CD4-positive, CD25-positive, alpha-beta regulatory T cell (primary cell): Measurements from ENCODE around the gene GNB1. TPM values are rescaled to one million over a fixed set of nuclear protein-coding genes. Genes with fewer than 3 reads are reported as not detected.
A peak's percentile ranks its signal among the peaks of the same experiment; 100 is the strongest.
"Not testable (repeated sequence)": the region's sequence is repeated elsewhere in the genome, so short reads cannot be mapped to it uniquely, and the experiment has no call there.

Experiments used
- ATAC-seq, 2 donors: fragments of 150-1000 bp; cut with Tn5 transposase; one replicate each; pipeline ENCODE4 v1.10.0; 2021; ENCODE audit warnings: low read depth in 2 of 2, moderate number of reproducible peaks in 2 of 2, moderate library complexity in 1 of 2
- DNase-seq, 3 donors: peaks; one replicate each; pipeline versions ENCODE4 v3.0.0 to v3.0.0-alpha.2; 2012 to 2022; ENCODE audit warnings: mixed read lengths in 1 of 3
- H3K27ac ChIP-seq: one replicate; pipeline ENCODE4 v1.7.0; 2013; ENCODE audit warnings: mild to moderate bottlenecking, low read length; ENCODE audit not compliant: insufficient read depth, poor library complexity, severe bottlenecking
- H3K27me3 ChIP-seq: one replicate; pipeline ENCODE4 v1.7.0; 2013; ENCODE audit warnings: low read length; ENCODE audit not compliant: control insufficient read depth, insufficient read depth
- H3K36me3 ChIP-seq: one replicate; pipeline ENCODE4 v1.7.0; 2013; ENCODE audit warnings: mild to moderate bottlenecking, low read length, moderate library complexity; ENCODE audit not compliant: control insufficient read depth, insufficient read depth
- H3K4me1 ChIP-seq: 2 replicates; pipeline ENCODE4 v1.7.0; 2013; ENCODE audit warnings: mild to moderate bottlenecking, low read length; ENCODE audit not compliant: insufficient read depth, control insufficient read depth, poor library complexity, severe bottlenecking
- H3K4me3 ChIP-seq: one replicate; pipeline ENCODE4 v1.7.0; 2013; ENCODE audit warnings: low read depth, mild to moderate bottlenecking, low read length, moderate library complexity
- H3K9me3 ChIP-seq, 2 experiments: 1 replicate in 1 of 2; 2 replicates in 1 of 2; pipeline ENCODE4 v1.7.0; 2013; ENCODE audit warnings: low read length in 2 of 2, mild to moderate bottlenecking in 1 of 2, moderate library complexity in 1 of 2; ENCODE audit not compliant: control insufficient read depth in 2 of 2
- H3K27ac Mint-ChIP-seq, 3 donors: one replicate each; pipeline ENCODE4 v1.8.0; 2020 to 2022; ENCODE audit warnings: mild to moderate bottlenecking in 3 of 3, mixed read lengths in 3 of 3, moderate library complexity in 2 of 3
- H3K27me3 Mint-ChIP-seq: one replicate; pipeline ENCODE4 v1.8.0; 2022; ENCODE audit warnings: mild to moderate bottlenecking, mixed read lengths
- H3K36me3 Mint-ChIP-seq: one replicate; pipeline ENCODE4 v1.8.0; 2020; ENCODE audit warnings: mixed read lengths
- H3K4me1 Mint-ChIP-seq, 4 donors: one replicate each; pipeline ENCODE4 v1.8.0; 2020 to 2022; ENCODE audit warnings: mixed read lengths in 4 of 4, mild to moderate bottlenecking in 1 of 4
- H3K4me3 Mint-ChIP-seq, 4 donors: one replicate each; pipeline ENCODE4 v1.8.0; 2020 to 2022; ENCODE audit warnings: mild to moderate bottlenecking in 4 of 4, mixed read lengths in 4 of 4, moderate library complexity in 3 of 4
- H3K9me3 Mint-ChIP-seq, 7 donors: one replicate each; pipeline ENCODE4 v1.8.0; 2020 to 2022; ENCODE audit warnings: mixed read lengths in 7 of 7, mild to moderate bottlenecking in 3 of 7, moderate library complexity in 2 of 7
- polyA plus RNA-seq, 4 donors: library from polyadenylated mRNA; unstranded; fragments of 300-500 nt; fragmentation: Illumina TruSeq; gene quantifications; one replicate each; pipeline ENCODE4 v1.2.3, GENCODE V29; 2021
- total RNA-seq: library from RNA; stranded (reverse); gene quantifications from one replicate; pipeline ENCODE4 v1.2.3, GENCODE V29; 2022

The GNB1 gene
- total and polyA plus RNA-seq, 5 donors from 2014 or later = 47.0 to 242 (median 102) TPM

DNA sequence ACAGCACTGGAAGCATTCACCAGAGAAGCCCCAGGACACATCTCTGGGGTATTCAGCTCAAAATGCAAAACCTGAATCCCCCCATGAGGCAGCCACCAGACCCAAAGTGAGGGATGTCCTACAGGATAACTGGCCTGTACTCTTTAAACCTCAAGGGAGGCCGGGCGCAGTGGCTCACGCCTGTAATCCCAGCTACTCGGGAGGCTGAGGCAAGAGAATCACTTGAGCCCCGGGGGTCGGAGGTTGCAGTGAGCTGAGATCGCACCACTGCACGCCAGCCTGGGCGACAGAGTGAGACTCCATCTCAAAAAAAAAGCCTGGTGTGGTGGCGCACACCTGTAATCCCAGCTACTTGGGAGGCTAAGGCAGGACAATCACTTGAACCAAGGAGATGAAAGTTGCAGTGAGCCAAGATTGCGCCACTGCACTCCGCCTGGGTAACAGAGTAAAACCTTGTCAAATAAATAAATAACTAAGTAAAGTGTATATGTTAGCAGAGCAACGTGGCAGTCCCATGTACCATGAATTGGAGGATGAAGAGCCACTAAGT, 29.1 kb downstream of the GNB1 start:
- Mint-ChIP-seq H3K4me3 (peak overlapping the region in 3 of 4 donors; percentile 7 to 63 (median 50)), H3K36me3 (peaks cover 12% of the 10 kb centered on the region), H3K4me1 (peaks cover 36 to 85% (median 62%) of the 10 kb centered on the region in 4 donors)
- H3K4me1 ChIP-seq = peaks cover 70% of the 10 kb centered on the region
- H3K27ac ChIP-seq = peak overlapping the region; percentile 41
- not testable (repeated sequence) for H3K9me3 Mint-ChIP-seq, H3K36me3 ChIP-seq, H3K4me3 ChIP-seq, H3K9me3 ChIP-seq, H3K27me3 Mint-ChIP-seq, H3K27me3 ChIP-seq, H3K27ac Mint-ChIP-seq, ATAC-seq, DNase-seq

DNA sequence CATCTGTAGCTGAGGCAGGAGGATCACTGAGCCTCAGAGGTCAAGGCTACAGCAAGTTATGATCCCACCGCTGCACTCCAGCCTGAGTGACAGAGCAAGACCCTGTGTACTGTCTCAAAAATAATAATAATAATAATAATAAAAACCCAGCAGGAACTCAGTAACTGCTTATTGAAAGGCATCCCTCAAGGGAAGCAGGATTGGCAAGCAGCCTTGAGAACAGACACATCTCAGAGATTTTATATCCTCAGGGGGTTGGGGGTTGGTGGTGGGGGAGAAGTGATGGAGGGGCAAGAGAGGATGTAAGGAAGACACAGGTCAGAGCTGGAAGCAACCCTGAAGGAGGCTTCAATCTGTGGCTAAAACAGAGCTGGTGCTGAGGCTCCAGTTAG, 29.6 kb downstream of the GNB1 start:
- ATAC-seq (no peak), DNase-seq (no peak)
- H3K4me3 ChIP-seq = no peak overlapping the region
- peaks cover 34 to 87% (median 60%) of the 10 kb centered on the region in 4 donors for H3K4me1 Mint-ChIP-seq
- no peaks in the 10 kb centered on the region for H3K27me3 ChIP-seq
- H3K27ac Mint-ChIP-seq = peak overlapping the region in 2 of 3 donors; percentile 20 to 76
- H3K36me3 ChIP-seq = peaks cover 6% of the 10 kb centered on the region
- H3K36me3 Mint-ChIP-seq = peaks cover 12% of the 10 kb centered on the region
- peak overlapping the region in 2 of 4 donors; percentile 25 to 63 for H3K4me3 Mint-ChIP-seq
- H3K9me3 Mint-ChIP-seq = no peaks in the 10 kb centered on the region
- H3K27ac ChIP-seq = peak overlapping the region; percentile 41
- no peaks in the 10 kb centered on the region for H3K9me3 ChIP-seq
- H3K27me3 Mint-ChIP-seq = no peaks in the 10 kb centered on the region
- peaks cover 72% of the 10 kb centered on the region for H3K4me1 ChIP-seq

GRCh38 chr1:1859970-1860697, 30.8 kb downstream of the GNB1 start:
- H3K36me3 ChIP-seq, H3K27me3 Mint-ChIP-seq, H3K9me3 ChIP-seq, H3K9me3 Mint-ChIP-seq, ATAC-seq, H3K4me3 ChIP-seq, H3K27me3 ChIP-seq, H3K36me3 Mint-ChIP-seq, DNase-seq, H3K27ac ChIP-seq: not testable (repeated sequence)
- peaks cover 80% of the 10 kb centered on the region for H3K4me1 ChIP-seq
- H3K27ac Mint-ChIP-seq = peak overlapping the region in 2 of 3 donors; percentile 90 to 94
- peaks cover 29 to 86% (median 59%) of the 10 kb centered on the region in 4 donors for H3K4me1 Mint-ChIP-seq
- peak overlapping the region in 3 of 4 donors; percentile 46 to 67 (median 64) for H3K4me3 Mint-ChIP-seq

GRCh38 chr1:1858382-1859086, 32.4 kb downstream of the GNB1 start:
- peak; percentile 18 to 40 for ATAC-seq
- Histone ChIP-seq H3K27me3 (no peaks in the 10 kb centered on the region), H3K9me3 (no peaks in the 10 kb centered on the region), H3K36me3 (peaks cover 11% of the 10 kb centered on the region), H3K4me1 (peaks cover 76% of the 10 kb centered on the region), H3K4me3 (peak overlapping the region; percentile 49), H3K27ac (peak overlapping the region; percentile 48)
- peak overlapping the region; percentile 34 to 94 (median 93) for H3K27ac Mint-ChIP-seq
- H3K9me3 Mint-ChIP-seq = no peaks in the 10 kb centered on the region
- H3K4me3 Mint-ChIP-seq = peak overlapping the region; percentile 62 to 86 (median 67)
- DNase-seq = peak; percentile 27 to 75 (median 44)
- peaks cover 30 to 90% (median 61%) of the 10 kb centered on the region in 4 donors for H3K4me1 Mint-ChIP-seq
- peaks cover 5% of the 10 kb centered on the region for H3K36me3 Mint-ChIP-seq
- H3K27me3 Mint-ChIP-seq = no peaks in the 10 kb centered on the region

DNA sequence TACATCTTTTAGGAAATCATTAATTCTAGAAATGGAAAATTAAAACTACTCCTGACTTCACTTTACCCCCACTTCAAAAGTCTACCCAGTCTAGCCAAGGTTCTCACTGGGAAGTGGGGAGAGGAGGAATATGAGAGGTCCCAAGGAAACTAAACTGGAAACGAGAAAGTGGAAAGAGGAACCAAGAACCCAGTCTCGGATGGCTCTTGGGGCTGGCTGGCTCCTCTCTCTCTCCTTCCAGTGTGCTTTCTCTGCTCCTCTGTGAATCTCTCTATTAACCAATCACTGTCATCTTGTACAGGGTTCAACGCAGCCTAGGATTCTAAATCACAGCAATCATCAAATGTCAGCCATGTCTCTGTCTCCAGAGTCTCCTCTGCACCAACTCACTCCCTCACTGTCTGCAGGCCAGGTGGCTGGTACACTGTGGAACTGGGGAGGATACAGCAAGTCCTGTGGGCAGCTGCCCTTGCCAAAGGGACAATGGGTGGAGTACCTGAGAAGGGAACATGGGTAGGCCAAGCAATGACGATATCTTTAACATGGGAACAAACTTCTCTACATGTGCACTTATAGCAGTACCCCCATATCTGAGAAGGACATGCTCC, 33.7 kb downstream of the GNB1 start:
- H3K9me3 ChIP-seq = no peaks in the 10 kb centered on the region
- H3K4me3 ChIP-seq = no peak overlapping the region
- Mint-ChIP-seq H3K4me3 (no peak overlapping the region), H3K4me1 (peaks cover 32 to 88% (median 57%) of the 10 kb centered on the region in 4 donors), H3K9me3 (no peaks in the 10 kb centered on the region), H3K27ac (peak overlapping the region; percentile 77 to 94 (median 80)), H3K36me3 (peaks cover 7% of the 10 kb centered on the region), H3K27me3 (no peaks in the 10 kb centered on the region)
- peaks cover 65% of the 10 kb centered on the region for H3K4me1 ChIP-seq
- H3K27ac ChIP-seq = peak overlapping the region; percentile 38
- peaks cover 12% of the 10 kb centered on the region for H3K36me3 ChIP-seq
- H3K27me3 ChIP-seq = no peaks in the 10 kb centered on the region
- ATAC-seq = no peak
- DNase-seq = no peak

DNA sequence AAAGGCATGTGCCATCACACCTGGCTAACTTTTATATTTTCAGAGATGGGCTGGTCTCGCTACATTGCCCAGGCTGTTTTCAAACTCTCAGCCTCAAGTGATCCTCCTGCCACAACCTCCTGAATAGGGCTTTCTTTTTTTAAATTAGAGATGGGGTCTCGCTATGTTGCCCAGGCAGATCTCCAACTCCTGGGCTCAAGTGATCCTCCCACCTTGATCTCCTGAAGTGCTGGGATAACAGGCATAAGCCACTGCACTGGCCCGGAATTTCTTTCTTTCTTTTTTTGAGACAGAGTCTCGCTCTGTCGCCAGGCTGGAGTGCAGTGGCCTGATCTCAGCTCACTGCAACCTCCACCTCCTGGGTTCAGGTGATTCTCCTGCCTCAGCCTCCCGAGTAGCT, 34.7 kb downstream of the GNB1 start:
- not testable (repeated sequence) for H3K9me3 Mint-ChIP-seq, H3K27ac ChIP-seq, H3K27me3 ChIP-seq, DNase-seq, H3K36me3 Mint-ChIP-seq, H3K27me3 Mint-ChIP-seq, H3K4me3 Mint-ChIP-seq, ATAC-seq, H3K4me3 ChIP-seq, H3K9me3 ChIP-seq
- H3K27ac Mint-ChIP-seq = peak overlapping the region; percentile 78 to 92 (median 83)
- H3K36me3 ChIP-seq = peaks cover 12% of the 10 kb centered on the region
- peaks cover 32 to 81% (median 53%) of the 10 kb centered on the region in 4 donors for H3K4me1 Mint-ChIP-seq
- H3K4me1 ChIP-seq = peaks cover 58% of the 10 kb centered on the region

DNA sequence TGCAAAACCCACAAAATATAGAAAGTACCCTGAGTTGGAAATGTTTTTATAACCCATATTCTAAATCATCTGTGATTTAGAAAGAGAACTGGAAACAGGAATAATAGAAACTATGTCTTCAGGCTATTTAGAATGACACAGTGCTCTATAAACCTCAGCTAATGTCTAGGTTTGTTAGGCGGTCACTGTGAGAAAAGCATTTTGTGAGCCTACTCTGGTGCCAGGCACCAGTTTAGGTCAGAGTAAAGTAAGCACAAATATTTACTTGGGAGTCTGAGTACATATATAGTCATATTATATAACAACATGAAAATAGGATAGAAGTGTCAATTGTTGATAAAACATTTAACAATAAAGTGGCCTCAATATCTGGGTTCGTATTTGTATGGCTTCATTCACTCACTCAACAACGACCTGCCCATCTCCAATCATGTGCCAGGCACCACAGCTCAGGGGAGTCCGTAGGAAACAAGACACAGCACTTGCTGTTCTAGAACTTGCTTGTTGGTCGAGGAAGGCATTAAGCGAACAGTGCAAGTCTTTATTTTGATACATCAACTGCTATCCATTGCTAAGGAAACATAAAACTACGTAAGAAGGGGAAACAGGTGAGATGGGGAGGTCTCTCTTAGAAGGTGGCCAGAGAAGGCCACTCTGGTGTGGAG, 37.2 kb downstream of the GNB1 start:
- Mint-ChIP-seq H3K4me1 (peaks cover 31 to 77% (median 50%) of the 10 kb centered on the region in 4 donors), H3K36me3 (peaks cover 7% of the 10 kb centered on the region), H3K27me3 (no peaks in the 10 kb centered on the region), H3K4me3 (peak overlapping the region in 1 of 4 donors; percentile 17), H3K27ac (peak overlapping the region; percentile 47 to 88 (median 70)), H3K9me3 (no peaks in the 10 kb centered on the region)
- ATAC-seq (no peak), DNase-seq (no peak)
- Histone ChIP-seq H3K4me1 (peaks cover 43% of the 10 kb centered on the region), H3K36me3 (peaks cover 12% of the 10 kb centered on the region), H3K27ac (no peak overlapping the region), H3K27me3 (no peaks in the 10 kb centered on the region), H3K9me3 (no peaks in the 10 kb centered on the region), H3K4me3 (no peak overlapping the region)
